GM23338 (cell line): ENCODE results near the gene CHN1. TPM values are rescaled to one million over a fixed set of nuclear protein-coding genes. Genes with fewer than 3 reads are reported as not detected.

Experiments
- ATAC-seq: fragments of 200-7000 bp; cut with Tn5 transposase; 3 replicates; pipeline ENCODE4 v1.9.1; 2020
- DNase-seq: peaks from one replicate; pipeline ENCODE4 v3.0.0-alpha.2; 2015; ENCODE audit warnings: low spot score
- H2AFZ ChIP-seq: fragments of 200-600 bp; sonication (generic); 2 replicates; pipeline ENCODE4 v1.8.0; 2016; ENCODE audit warnings: antibody characterized with exemption, mild to moderate bottlenecking, moderate library complexity
- H3F3A ChIP-seq: fragments of 200-600 bp; sonication (generic); replicated peaks from 2 replicates; pipeline ENCODE4 v1.8.0; 2017; ENCODE audit warnings: antibody characterized with exemption, mixed run types, low read depth
- H3K27ac ChIP-seq: fragments of 200-600 bp; sonication (generic); 2 replicates; pipeline ENCODE4 v1.6.1; 2016; ENCODE audit warnings: low read depth
- H3K27me3 ChIP-seq: fragments of 200-600 bp; sonication (generic); 2 replicates; pipeline ENCODE4 v1.8.0; 2016; ENCODE audit warnings: mild to moderate bottlenecking, mixed run types, moderate library complexity; ENCODE audit not compliant: insufficient read depth
- H3K36me3 ChIP-seq: fragments of 200-600 bp; sonication (generic); 2 replicates; pipeline ENCODE4 v1.8.0; 2016; ENCODE audit warnings: mild to moderate bottlenecking; ENCODE audit not compliant: insufficient read depth
- H3K4me1 ChIP-seq: fragments of 200-600 bp; sonication (generic); 2 replicates; pipeline ENCODE4 v1.8.0; 2016; ENCODE audit warnings: mild to moderate bottlenecking, moderate library complexity; ENCODE audit not compliant: insufficient read depth
- H3K4me2 ChIP-seq: fragments of 200-600 bp; sonication (generic); 2 replicates; pipeline ENCODE4 v1.7.1; 2017; ENCODE audit warnings: mixed run types
- H3K4me3 ChIP-seq: fragments of 200-600 bp; sonication (generic); 2 replicates; pipeline ENCODE4 v1.6.1; 2016; ENCODE audit warnings: mixed run types
- H3K79me2 ChIP-seq: fragments of 200-600 bp; sonication (generic); replicated peaks from 2 replicates; pipeline ENCODE4 v1.8.0; 2017; ENCODE audit warnings: mild to moderate bottlenecking; ENCODE audit not compliant: insufficient read depth
- H3K9me2 ChIP-seq: fragments of 200-600 bp; sonication (generic); 2 replicates; pipeline ENCODE4 v1.8.0; 2017; ENCODE audit not compliant: insufficient read depth
- H4K20me1 ChIP-seq: fragments of 200-600 bp; sonication (generic); replicated peaks from 2 replicates; pipeline ENCODE4 v1.8.0; 2017; ENCODE audit warnings: mild to moderate bottlenecking; ENCODE audit not compliant: insufficient read depth
- H3K27ac Mint-ChIP-seq: 2 replicates; pipeline ENCODE4 v1.8.0; 2020; ENCODE audit warnings: inconsistent platforms, mild to moderate bottlenecking, moderate library complexity, mixed read lengths
- H3K27me3 Mint-ChIP-seq: 3 replicates; pipeline ENCODE4 v1.8.0; 2022; ENCODE audit warnings: low read depth, mild to moderate bottlenecking, moderate library complexity, mixed read lengths, inconsistent platforms; ENCODE audit not compliant: insufficient read depth, poor library complexity
- H3K36me3 Mint-ChIP-seq: 3 replicates; pipeline ENCODE4 v1.8.0; 2021; ENCODE audit warnings: low read depth, mild to moderate bottlenecking, inconsistent platforms, moderate library complexity, mixed read lengths
- H3K4me1 Mint-ChIP-seq: 3 replicates; pipeline ENCODE4 v1.8.0; 2020; ENCODE audit warnings: mild to moderate bottlenecking, inconsistent platforms, mixed read lengths
- H3K4me3 Mint-ChIP-seq: 3 replicates; pipeline ENCODE4 v1.8.0; 2021; ENCODE audit warnings: moderate library complexity, mild to moderate bottlenecking, inconsistent platforms, mixed read lengths
- H3K9me3 Mint-ChIP-seq: 3 replicates; pipeline ENCODE4 v1.8.0; 2020; ENCODE audit warnings: moderate library complexity, mild to moderate bottlenecking, inconsistent platforms, mixed read lengths
- EZH2 ChIP-seq: fragments of 200-600 bp; sonication (generic); IDR thresholded peaks from one replicate; pipeline ENCODE4 v1.8.0; 2017; ENCODE audit warnings: antibody characterized with exemption, mild to moderate bottlenecking, low read depth; ENCODE audit not compliant: unreplicated experiment
- NANOG ChIP-seq: IDR thresholded peaks from 2 replicates; pipeline ENCODE4 v1.6.1; 2016; ENCODE audit warnings: antibody characterized with exemption, borderline replicate concordance
- POLR2AphosphoS5 ChIP-seq: IDR thresholded peaks from 2 replicates; pipeline ENCODE4 v1.6.1; 2016; ENCODE audit warnings: antibody characterized with exemption, low read depth
- STAT1 ChIP-seq: IDR thresholded peaks from one replicate; pipeline ENCODE4 v1.6.1; 2016; ENCODE audit warnings: antibody characterized with exemption; ENCODE audit not compliant: unreplicated experiment
- ZNF114 ChIP-seq: fragments of 250-450 bp; sonication (Bioruptor Pico); IDR thresholded peaks from 2 replicates; pipeline ENCODE4 v1.5.0; 2020; ENCODE audit warnings: mild to moderate bottlenecking, moderate library complexity
- ZNF331 ChIP-seq: fragments of 250-450 bp; sonication (Bioruptor Pico); IDR thresholded peaks from 2 replicates; pipeline ENCODE4 v1.5.0; 2020; ENCODE audit warnings: low read depth, mild to moderate bottlenecking, moderate library complexity
- polyA plus RNA-seq: library from polyadenylated mRNA; unstranded; fragments of >200 nt; fragmentation: Nextera tagmentation; extraction: Ambion mirVana; gene quantifications from 2 replicates; pipeline ENCODE4 v1.2.1, GENCODE V29; 2016
- total RNA-seq: library from RNA; depleted of rRNA; stranded (reverse); fragments of >200 nt; shearing (Covaris generic); gene quantifications from 2 replicates; pipeline ENCODE4 v1.2.3, GENCODE V29; 2014
- TF ChIP-seq, protein P1 (sequence below), 2 experiments: fragments of 200-600 bp in 1 of 2; sonication (generic) in 1 of 2; conservative IDR thresholded peaks; 2 replicates each; pipeline versions ENCODE4 v1.5.1 to v1.6.1; 2016 to 2017; ENCODE audit warnings: antibody characterized with exemption in 2 of 2, low read depth in 2 of 2, mild to moderate bottlenecking in 2 of 2, moderate library complexity in 1 of 2
- TF ChIP-seq, protein P2 (sequence below): IDR thresholded peaks from one replicate; pipeline ENCODE4 v1.6.1; 2018; ENCODE audit warnings: antibody characterized with exemption; ENCODE audit not compliant: unreplicated experiment
- TF ChIP-seq, protein P3 (sequence below): IDR thresholded peaks from 2 replicates; pipeline ENCODE4 v1.6.1; 2016; ENCODE audit warnings: antibody characterized with exemption

The CHN1 gene
- total and polyA plus RNA-seq, 2 experiments from 2014 or later, result 28.1 to 36.5 TPM

DNA sequence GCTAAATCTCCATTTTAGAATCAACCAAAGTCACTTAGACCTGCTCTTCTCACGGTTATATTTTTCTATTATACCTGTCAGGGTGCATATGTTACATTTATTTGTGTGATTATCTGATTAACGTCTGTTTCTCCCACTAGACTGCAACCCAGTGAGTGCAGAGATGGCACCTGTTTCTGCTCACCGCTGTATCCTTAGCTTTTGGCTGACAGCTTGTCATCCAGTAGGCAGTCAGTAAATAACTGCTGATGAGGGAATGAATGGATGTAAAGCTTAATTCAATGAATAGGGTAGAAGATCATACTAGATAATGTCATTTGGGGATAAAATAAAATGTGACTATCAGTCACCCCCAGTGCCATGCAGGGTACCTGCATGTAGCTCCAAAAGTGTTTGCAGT lies 234.0 kb downstream of the CHN1 start:
- peaks cover 43% of the 10 kb centered on the region for H3K4me1 Mint-ChIP-seq
- peak overlapping the region; percentile 86 for H3K27ac ChIP-seq
- H3K27ac Mint-ChIP-seq, result peak overlapping the region; percentile 95

DNA sequence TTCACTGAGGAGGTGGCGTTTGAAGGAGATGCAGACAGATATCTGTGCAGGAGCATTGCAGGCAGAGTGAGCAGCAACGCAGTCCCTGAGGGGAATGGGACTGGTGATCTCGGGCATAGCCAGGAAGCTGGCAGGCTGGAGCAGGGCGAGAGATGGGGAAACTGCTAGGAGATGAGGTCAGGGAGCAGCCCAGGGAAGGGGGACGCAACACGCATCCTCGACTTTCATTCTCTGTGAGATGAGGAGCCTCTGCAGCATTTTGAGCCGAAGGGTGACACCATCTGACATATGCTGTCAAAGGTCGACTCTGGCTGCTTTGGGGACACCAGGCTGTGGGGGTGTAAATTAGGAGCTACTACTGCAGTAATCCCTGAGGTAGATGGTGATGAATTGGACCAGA lies 236.6 kb downstream of the CHN1 start:
- H3K4me1 ChIP-seq, result peaks cover 24% of the 10 kb centered on the region
- Mint-ChIP-seq H3K4me1 (peaks cover 38% of the 10 kb centered on the region), H3K36me3 (no peaks in the 10 kb centered on the region; the same call in 2 of the 3 replicates), H3K27me3 (peaks cover 9% of the 10 kb centered on the region), H3K4me3 (no peak overlapping the region), H3K27ac (no peak overlapping the region), H3K9me3 (no peaks in the 10 kb centered on the region)
- no peak overlapping the region for H3K4me3 ChIP-seq
- ATAC-seq (no peak), DNase-seq (peak; percentile 22)
- H4K20me1 ChIP-seq, result no peaks in the 10 kb centered on the region
- H3F3A ChIP-seq, result peaks cover 23% of the 10 kb centered on the region
- no peaks in the 10 kb centered on the region for H3K79me2 ChIP-seq
- no peaks in the 10 kb centered on the region for H3K36me3 ChIP-seq
- no peak overlapping the region for H3K27ac ChIP-seq
- no peaks in the 10 kb centered on the region for H3K9me2 ChIP-seq
- no peaks in the 10 kb centered on the region for H3K27me3 ChIP-seq
- peak overlapping the region; percentile 39; the same call in 1 of the 2 replicates for H3K4me2 ChIP-seq
- peak overlapping the region; percentile 83 for H2AFZ ChIP-seq
- TF ChIP-seq, protein P1, sequence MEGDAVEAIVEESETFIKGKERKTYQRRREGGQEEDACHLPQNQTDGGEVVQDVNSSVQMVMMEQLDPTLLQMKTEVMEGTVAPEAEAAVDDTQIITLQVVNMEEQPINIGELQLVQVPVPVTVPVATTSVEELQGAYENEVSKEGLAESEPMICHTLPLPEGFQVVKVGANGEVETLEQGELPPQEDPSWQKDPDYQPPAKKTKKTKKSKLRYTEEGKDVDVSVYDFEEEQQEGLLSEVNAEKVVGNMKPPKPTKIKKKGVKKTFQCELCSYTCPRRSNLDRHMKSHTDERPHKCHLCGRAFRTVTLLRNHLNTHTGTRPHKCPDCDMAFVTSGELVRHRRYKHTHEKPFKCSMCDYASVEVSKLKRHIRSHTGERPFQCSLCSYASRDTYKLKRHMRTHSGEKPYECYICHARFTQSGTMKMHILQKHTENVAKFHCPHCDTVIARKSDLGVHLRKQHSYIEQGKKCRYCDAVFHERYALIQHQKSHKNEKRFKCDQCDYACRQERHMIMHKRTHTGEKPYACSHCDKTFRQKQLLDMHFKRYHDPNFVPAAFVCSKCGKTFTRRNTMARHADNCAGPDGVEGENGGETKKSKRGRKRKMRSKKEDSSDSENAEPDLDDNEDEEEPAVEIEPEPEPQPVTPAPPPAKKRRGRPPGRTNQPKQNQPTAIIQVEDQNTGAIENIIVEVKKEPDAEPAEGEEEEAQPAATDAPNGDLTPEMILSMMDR (conservative IDR thresholded peaks at IDR 0.05; ENCODE audit: low read depth in 2 of 2), result 0 out of 4 replicates have a peak, but pooled peaks of 1 of the 2 experiments have one; percentile 6
- TF ChIP-seq, protein P2, sequence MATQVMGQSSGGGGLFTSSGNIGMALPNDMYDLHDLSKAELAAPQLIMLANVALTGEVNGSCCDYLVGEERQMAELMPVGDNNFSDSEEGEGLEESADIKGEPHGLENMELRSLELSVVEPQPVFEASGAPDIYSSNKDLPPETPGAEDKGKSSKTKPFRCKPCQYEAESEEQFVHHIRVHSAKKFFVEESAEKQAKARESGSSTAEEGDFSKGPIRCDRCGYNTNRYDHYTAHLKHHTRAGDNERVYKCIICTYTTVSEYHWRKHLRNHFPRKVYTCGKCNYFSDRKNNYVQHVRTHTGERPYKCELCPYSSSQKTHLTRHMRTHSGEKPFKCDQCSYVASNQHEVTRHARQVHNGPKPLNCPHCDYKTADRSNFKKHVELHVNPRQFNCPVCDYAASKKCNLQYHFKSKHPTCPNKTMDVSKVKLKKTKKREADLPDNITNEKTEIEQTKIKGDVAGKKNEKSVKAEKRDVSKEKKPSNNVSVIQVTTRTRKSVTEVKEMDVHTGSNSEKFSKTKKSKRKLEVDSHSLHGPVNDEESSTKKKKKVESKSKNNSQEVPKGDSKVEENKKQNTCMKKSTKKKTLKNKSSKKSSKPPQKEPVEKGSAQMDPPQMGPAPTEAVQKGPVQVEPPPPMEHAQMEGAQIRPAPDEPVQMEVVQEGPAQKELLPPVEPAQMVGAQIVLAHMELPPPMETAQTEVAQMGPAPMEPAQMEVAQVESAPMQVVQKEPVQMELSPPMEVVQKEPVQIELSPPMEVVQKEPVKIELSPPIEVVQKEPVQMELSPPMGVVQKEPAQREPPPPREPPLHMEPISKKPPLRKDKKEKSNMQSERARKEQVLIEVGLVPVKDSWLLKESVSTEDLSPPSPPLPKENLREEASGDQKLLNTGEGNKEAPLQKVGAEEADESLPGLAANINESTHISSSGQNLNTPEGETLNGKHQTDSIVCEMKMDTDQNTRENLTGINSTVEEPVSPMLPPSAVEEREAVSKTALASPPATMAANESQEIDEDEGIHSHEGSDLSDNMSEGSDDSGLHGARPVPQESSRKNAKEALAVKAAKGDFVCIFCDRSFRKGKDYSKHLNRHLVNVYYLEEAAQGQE, result no peak

More for the DNA sequence above, 234.0 kb downstream of the CHN1 start:
- Histone ChIP-seq H3K4me1 (peaks cover 24% of the 10 kb centered on the region), H3K4me2 (peak overlapping the region; percentile 28), H3K4me3 (no peak overlapping the region), H3K27me3 (no peaks in the 10 kb centered on the region), H3K36me3 (no peaks in the 10 kb centered on the region), H4K20me1 (no peaks in the 10 kb centered on the region), H3K79me2 (no peaks in the 10 kb centered on the region), H2AFZ (no peak overlapping the region), H3K9me2 (0 out of 2 replicates have a peak, but pooled peaks cover 4% of the 10 kb centered on the region), H3F3A (peaks cover 23% of the 10 kb centered on the region)
- Mint-ChIP-seq H3K27me3 (peaks cover 9% of the 10 kb centered on the region), H3K36me3 (no peaks in the 10 kb centered on the region; the same call in 2 of the 3 replicates), H3K9me3 (no peaks in the 10 kb centered on the region), H3K4me3 (no peak overlapping the region; the same call in 2 of the 3 replicates)
- no peak for DNase-seq
- ATAC-seq, result no peak
- TF ChIP-seq ZNF114 (CRISPR knock-in tag) (no peak), ZNF331 (CRISPR knock-in tag) (no peak), STAT1 (no peak), EZH2 (no peak), NANOG (no peak), POLR2AphosphoS5 (no peak)
- TF ChIP-seq, protein P3, sequence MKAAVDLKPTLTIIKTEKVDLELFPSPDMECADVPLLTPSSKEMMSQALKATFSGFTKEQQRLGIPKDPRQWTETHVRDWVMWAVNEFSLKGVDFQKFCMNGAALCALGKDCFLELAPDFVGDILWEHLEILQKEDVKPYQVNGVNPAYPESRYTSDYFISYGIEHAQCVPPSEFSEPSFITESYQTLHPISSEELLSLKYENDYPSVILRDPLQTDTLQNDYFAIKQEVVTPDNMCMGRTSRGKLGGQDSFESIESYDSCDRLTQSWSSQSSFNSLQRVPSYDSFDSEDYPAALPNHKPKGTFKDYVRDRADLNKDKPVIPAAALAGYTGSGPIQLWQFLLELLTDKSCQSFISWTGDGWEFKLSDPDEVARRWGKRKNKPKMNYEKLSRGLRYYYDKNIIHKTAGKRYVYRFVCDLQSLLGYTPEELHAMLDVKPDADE, result no peak
- TF ChIP-seq, protein P2, result no peak
